Measurements from ENCODE around the gene TAT. TPM values are rescaled to one million over a fixed set of nuclear protein-coding genes. Genes with fewer than 3 reads are reported as not detected.
"Not testable (repeated sequence)": the region's sequence is repeated elsewhere in the genome, so short reads cannot be mapped to it uniquely, and the experiment has no call there.

TAT gene
- total RNA-seq: not detected
- long read RNA-seq: 0 reads

DNA sequence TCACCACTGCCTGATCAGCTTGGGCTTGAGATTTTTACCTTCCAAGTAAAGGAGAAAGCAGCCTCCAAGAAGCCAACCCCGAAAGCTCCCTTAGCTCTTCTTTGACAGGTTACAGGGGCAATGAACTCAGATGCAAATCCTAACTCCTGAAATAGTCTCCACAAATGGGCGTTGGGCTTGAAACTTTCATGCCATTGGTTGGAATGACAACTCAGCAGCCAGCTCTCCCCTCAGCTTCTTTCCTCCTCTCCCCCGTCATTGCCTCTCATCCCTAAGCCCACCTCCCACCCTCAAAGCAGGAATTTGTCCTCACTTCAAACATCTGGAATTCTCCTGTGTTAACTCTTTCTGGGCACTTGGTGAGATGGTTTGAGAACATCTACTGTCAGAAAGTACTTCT is at the start of gene TAT:
TAT (minus strand) TSS at position 122 of the 400 bp plus-strand sequence. CDS start 677 bp downstream, outside the sequence.
- DNase-seq (ENCODE audit: low spot score): no peak

DNA sequence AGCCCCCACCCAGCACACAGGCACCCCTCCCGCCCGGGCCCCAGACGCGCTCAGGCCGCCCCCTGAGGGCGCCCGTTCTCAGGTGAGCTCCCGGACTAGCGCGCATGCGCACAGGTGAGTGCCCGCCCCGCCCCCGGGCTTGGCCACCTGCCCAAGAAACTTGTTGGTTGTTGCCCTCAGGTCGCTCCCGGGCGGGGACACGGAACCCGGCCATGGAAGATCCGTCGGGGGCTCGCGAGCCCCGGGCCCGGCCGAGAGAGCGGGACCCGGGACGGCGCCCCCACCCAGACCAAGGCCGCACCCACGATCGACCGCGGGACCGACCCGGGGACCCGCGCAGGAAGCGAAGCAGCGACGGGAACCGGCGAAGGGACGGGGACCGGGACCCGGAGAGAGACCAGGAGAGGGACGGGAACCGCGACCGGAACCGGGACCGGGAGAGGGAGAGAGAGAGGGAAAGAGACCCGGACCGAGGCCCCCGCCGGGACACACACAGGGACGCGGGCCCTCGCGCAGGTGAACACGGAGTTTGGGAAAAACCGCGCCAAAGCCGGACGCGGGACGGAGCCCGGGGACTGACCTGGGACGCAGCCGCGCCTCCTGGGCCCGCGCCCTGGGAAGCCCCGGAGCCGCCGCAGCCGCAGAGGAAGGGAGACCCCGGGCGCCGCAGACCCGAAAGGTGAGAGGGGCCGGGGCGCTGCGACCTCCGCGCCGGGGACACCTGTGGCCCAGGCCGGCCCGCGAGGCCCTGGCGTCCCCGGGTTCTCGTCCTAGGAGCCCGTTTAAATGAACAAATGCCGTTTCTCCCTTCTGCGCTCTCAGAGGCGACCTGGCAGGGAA is 49.3 kb upstream of the TAT start, which contains the start of gene MARVELD3:
MARVELD3 (plus strand) TSS at position 167 of the 840 bp plus-strand sequence; CDS start at position 213, 46 bp downstream.
- DNase-seq (ENCODE audit: low spot score): no peak

DNA sequence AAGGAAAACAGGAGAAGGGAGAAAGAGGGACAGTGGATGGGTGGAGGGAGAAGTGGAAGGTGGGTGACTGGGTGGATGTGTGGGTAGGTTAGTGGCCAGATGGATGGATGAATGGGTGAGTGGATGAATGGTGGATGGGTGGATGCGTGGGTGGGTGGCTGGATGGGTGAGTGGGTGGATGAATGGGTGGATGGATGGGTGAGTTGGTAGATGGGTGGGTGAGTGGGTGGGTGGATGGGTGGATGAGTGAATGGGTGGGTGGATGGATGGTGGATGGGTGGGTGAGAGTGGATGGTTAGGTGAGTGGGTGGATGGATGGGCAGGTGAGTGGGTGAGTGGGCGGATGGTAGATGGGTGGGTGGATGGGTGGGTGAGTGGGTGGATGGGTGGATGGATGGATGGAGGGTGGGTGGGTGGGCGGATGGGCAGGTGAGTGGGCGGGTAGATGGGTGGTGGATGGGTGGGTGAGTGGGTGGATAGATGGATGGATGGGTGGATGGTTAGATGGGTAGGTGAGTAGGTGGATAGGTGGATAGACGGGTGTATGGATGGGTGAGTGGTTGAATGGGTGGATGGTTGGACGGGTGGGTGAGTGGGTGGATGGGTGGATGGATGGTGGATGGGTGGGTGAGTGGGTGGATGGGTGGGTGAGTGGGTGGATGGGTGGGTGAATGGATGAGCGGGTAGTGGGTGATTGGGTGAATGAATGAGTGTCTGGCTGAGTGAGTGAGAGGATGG is 48.4 kb upstream of the TAT start:
- no peak for DNase-seq (ENCODE audit: low spot score)

DNA sequence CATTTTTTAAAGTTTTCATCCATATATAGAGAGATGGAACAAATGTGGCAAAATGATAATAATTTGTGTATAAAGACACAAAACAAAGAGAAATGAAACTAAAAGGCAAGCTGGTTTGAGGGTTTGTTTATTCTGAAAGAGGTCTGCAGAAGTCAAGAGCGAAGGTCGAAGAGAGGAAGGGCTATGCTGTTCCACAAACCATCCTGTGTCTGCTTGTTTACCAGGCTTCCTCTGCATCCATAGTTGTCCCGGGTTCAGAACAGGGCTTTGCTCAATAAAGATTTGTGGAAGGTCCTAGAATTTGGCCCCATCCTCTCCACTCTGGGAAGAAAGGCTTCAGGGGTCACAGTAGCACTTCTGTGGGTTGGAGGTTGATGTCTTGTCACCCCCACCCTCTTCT is 46.7 kb upstream of the TAT start:
- DNase-seq (ENCODE audit: low spot score): no peak

DNA sequence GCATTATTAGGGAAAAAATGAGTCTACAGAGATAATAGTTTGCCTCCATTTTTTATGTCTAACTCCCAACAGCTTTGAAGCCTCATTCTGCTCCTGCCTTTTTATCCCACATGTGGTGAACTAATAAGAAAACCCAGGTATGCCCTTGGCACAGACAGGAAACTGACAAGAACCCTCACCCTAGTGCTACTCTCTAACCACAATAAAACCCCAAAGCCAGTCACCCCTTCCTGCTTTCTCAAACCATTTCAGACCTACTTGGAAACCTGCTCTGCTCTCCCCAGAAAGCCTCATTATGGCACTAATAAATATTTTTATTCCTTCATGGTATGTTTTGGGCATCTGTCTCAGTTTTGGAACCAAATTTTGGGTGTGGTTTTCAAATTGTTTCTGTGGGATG is 45.2 kb upstream of the TAT start:
- no peak for DNase-seq (ENCODE audit: low spot score)

DNA sequence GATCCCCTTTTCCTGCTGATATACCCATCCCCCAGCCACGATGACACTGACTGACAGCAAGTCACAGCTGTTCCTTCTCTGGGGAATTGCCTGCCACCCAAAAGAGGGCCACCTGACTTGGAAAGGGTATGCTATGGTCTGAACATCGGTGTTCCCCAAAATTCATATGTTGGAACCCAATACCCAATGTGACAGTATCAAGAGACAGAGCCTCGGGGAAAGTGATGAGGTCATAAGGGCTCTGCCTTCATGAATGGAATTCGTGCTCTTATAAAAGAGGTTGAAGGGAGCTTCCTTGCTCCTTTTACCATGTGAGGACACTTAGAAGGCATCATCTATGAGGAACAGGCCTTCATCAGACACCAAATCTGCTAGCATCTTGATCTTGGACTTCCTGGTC is 41.5 kb upstream of the TAT start:
- no peak for DNase-seq (ENCODE audit: low spot score)

DNA sequence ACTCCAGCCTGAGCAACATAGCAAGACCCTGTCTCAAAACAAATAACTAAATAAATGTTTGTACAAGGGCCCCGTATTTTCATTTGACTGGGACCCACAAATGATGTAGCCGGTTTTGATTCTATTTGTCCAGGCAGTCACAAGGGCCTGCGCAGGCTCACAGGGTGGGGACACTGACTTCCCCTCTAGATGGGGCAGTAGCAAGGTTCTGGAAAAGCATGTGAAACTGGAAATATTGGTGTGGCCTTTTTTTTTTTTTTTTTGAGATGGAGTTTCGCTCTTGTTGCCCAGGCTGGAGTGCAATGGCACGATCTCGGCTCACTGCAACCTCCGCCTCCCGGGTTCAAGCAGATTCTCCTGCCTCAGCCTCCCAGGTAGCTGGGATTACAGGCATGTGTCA is 38.1 kb upstream of the TAT start:
- not testable (repeated sequence) for DNase-seq (ENCODE audit: low spot score)

DNA sequence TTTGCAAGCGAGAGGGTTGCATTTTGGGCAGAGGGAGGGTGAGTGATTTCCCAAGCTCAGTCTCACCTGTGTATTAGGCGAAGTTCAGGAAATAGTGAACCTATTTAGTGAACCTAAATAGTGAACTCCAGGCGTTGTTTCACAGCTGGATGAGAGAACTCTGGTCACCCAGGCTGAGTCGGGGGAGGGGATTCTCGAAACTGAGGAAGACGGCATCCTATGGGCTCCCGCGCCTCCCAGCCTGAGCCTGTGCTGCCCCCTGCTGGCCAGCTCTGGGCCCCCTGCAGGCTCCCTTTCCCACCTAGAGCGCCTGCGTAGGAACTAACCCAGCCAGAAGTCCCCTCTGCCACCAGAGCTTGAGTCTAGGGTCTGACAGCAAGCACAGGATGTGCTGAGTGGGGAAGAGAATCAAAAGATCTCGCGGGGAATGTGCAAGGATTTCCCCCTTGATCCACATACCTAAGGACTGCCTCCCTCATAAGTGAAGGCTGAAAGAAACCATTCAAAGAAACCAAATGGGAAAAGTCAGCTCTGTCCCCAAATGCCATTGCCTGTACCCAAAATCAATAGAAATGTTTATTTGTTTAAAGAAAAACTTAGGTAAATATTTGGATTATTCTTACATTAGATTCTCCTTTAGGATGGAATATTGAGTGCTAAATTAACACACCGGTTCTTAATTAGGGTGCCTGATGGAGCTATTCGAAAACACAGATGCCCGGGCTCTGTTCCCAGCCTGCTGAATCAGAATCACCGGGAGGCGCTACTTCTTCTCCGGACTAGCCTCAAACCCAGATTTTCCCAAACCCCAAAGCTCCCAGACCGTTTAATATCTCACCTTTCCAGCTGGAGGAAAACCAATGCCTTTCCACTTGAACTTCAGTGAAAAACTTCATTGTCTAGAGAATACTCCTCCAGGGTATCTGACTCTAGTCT is 34.3 kb upstream of the TAT start:
- DNase-seq (ENCODE audit: low spot score): no peak

DNA sequence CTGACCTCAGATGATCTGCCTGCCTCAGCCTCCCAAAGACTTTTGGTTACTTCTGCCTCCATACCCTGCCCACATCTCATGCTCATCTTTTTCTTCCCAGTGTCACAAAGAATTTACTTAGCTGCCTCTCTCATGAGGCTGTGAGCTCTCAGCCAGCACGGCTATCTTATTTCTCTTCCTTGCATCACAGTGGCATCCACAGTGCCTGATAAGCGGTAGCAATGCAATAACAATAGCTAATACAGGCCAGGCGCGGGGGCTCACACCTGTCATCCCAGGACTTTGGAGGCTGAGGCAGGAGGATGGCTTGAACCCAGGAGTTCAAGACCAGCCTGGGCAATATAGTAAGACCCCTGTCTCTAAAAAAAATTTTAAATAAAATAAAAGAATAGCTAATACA is 33.6 kb upstream of the TAT start:
- no peak for DNase-seq (ENCODE audit: low spot score)

DNA sequence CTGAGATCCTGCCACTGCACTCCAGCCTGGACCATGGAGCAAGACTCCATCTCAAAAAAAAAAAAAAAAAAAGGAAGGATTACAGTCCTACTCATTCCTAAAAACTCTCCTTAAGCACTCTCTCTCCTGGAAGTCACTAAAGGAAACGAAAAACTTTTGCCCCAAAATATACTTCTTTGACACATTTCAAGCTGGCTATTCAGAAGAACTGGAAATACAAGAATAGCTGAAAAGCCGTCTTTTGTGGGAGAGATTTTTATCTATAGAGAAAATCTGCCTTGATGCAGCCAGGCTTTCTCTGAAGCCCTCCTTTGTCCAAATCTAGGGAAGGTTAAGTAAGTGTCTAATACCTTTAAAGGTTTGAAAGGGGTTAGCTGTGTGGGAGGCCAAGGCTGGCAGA is 32.2 kb upstream of the TAT start:
- no peak for DNase-seq (ENCODE audit: low spot score)

DNA sequence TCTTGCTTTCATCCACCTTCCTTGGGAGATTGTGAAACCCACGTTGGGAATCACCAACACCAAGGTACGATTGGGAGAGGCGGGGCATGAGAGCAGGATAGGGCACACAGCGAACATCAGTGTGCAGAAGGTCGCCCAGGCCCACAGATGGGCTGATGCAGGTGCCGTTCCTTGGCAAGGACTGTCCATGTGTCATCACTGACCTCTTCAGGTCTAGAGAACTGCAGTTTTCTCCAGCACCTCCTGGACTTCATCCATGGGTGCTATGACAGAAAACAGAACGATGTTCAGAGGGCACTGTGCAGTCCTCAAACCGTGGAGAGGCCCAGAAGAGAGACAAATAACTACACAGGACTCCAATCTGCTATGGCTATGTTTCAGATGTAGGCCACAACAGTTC is 23.9 kb upstream of the TAT start:
- no peak for DNase-seq (ENCODE audit: low spot score)

DNA sequence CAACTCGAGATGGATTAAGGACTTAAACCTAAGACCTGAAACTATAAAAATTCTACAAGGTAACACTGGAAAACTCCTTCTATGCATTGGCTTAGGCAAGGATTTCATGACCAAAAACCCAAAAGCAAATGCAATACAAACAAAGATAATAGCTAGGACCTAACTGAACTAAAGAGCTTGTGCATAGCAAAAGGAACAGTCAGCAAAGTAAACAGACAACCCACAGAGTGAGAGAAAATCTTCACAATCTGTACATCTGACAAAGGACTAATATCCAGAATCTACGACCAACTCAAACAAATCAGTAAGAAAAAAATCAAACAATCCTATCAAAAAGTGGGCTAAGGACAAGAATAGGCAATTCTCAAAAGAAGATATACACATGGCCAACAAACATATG is 21.5 kb upstream of the TAT start:
- DNase-seq (ENCODE audit: low spot score): not testable (repeated sequence)

DNA sequence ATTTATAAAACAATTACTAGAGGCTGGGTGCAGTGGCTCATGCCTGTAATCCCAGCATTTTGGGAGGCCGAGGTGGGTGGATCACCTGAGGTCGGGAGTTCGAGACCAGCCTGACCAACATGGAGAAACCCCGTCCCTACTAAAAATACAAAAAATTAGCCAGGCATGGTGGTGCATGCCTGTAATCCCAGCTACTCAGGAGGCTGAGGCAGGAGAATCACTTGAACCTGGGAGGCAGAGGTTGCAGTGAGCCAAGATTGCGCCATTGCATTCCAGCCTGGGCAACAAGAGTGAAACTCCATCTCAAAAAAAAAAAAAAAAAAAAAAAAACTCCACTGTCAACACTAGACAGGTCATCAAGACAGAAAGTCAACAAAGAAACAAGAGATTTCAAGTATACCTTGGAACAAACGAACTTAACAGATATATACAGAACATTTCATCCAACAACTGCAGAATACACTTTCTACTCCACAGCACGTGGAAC is 18.5 kb upstream of the TAT start:
- not testable (repeated sequence) for DNase-seq (ENCODE audit: low spot score)

DNA sequence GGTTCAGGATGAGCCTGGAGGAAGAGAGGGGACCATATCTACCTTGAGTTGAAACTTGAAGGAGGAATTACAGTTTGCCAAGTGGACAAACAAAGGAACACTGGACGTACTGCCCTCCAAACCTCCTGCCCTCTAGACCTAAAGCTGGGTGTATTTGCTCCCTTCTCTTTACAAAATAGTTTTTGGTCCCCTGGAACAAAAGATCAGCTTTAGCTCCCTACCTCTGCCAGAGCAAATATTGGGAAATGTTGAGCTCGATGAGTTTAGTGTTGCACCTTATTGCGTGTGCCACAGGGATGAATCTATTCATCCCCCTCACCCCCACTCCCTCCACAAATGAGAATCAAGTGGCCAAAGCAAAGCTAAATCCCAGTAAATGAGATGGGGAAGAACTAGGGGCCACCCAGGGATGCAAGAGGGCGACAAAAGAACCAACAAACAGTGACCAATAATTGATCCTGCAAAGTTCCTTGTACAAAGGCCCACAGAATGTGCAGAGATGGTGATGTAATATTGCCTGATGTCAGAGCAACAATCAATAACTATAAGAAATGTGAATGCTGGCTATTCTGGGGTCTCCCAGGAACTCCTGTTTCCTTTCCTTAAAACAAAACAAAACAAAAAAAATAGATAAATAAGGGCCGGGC is 17.2 kb upstream of the TAT start:
- no peak for DNase-seq (ENCODE audit: low spot score)

DNA sequence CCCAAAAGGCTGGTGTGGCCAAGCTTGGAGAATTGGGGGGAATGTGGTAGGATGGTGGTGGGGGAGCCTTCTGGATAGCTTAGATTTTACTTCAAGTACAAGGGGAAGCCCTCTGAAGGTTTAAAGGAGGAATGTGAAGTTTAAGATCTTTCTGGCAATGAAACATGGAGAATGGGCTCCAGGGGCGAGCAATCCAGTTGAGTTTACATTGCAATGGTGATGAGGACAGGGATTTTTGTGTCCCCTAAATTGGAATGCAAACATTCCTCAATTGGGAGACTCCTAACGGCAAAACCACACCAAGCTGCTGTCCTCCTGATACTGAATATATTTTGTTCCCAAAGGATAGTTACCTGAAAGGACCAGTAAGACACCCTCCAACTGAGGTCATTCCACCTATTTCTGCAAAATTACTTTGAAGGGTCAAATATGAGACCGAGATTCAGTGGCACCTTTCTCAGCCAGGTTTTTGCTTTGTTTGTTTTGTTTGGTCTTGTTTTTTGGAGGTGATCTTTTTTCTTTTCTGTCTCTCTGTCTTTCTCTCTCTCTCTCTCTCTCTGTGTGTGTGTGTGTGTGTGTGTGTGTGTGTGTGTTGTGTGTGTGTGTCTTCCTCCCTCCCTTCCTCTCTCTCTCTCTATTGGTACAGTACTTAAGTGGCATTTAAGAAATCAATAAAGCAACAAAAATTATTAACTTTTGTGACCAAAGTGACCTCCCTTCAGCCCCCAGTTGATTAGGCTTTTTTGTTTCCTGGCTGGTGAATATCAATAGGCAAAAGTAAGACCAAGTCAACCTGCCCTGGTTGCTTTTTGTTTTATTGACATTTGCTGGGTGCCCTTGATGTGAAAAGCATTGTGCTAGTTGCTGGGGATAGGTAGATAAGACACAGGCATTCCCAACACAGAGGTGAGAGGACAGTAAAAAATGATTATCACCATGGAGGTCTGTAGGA is 16.4 kb upstream of the TAT start:
- DNase-seq (ENCODE audit: low spot score): no peak

DNA sequence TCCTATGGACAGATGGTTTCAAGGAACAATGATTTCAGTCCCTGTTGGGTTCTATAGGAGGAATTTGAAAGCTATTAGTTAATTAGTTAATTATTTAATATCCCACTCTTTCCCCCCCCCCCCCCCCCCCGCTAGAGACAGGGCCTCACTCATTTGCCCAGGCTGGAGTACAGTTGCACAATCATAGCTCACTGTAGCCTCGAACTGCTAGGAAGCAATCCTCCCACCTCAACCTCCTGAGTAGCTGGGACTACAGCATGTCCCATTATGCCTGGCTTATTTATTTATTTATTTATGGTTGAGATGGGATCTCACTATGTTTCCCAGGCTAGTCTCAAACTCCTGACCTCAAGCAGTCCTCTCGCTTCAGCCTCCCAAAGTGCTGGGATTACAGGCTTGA is 15.0 kb upstream of the TAT start:
- DNase-seq (ENCODE audit: low spot score): no peak

DNA sequence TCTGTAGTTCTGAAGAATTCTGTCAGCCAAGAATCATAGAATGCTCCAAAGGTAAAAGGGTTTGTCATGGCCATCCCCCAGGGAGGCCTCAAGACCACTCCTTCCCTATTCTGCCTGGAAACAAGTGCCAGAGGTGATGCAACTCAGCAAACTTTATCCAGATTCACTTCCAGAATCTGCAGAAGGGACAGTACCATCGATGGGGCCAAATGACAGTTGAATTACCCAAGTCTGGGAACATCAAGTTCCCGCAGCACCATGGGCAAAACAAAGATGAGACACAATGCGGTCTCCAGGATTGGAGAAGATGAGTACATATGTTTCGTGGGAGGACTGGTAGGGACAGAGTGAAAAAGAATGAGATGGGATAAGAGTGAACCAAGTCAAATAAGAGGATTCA is 13.7 kb upstream of the TAT start:
- DNase-seq (ENCODE audit: low spot score): no peak

DNA sequence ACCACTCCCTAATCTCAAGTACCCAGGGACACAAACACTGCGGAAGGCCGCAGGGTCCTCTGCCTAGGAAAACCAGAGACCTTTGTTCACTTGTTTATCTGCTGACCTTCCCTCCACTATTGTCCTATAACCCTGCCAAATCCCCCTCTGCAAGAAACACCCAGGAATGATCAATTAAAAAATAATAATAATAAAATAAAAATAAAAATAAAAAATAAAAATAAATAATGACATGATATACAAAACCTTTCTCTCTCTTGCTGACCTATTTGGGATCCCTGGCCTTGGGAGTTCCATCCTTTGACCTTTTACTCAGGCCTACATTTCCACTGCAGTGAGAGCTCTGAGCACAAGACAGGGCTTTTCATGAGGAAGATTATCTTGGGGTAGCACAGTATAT is 13.2 kb upstream of the TAT start:
- DNase-seq (ENCODE audit: low spot score): not testable (repeated sequence)

DNA sequence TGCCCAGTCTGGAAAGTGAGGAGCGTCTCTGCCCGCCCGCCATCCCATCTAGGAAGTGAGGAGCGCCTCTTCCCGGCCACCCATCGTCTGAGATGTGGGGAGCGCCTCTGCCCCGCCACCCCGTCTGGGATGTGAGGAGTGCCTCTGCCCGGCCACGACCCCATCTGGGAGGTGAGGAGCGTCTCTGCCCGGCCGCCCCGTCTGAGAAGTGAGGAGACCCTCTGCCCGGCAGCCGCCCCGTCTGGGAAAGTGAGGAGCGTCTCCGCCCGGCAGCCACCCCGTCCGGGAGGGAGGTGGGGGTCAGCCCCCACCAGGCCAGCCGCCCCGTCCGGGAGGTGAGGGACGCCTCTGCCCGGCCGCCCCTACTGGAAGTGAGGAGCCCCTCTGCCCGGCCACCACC is 12.4 kb upstream of the TAT start:
- not testable (repeated sequence) for DNase-seq (ENCODE audit: low spot score)

DNA sequence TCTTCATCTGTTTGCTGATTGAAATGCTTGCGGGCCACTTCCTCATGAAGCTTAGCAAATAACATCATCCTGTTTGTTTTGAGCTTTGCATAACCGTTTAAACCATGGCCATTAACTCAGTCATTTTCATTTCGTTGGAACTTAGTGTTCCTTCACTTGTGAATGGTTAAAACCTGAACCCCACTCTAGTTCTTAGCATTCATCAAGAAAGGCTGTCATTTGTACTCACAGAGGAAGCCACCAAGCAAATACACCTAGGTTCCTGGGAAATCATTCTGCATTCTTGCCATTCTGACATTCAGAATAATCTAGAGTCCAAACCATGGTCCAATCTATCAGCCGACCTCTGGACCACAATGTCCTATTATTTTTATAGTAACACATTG is 8.4 kb upstream of the TAT start:
- no peak for DNase-seq (ENCODE audit: low spot score)

All from mesenteric fat pad (tissue), 1 donor.